Ascending aorta (tissue), 2 donors: ENCODE results near the gene TMEM9. TPM values are rescaled to one million over a fixed set of nuclear protein-coding genes. Genes with fewer than 3 reads are reported as not detected.

Experiments used
- DNase-seq, 2 donors: peaks; one replicate each; pipeline ENCODE4 v3.0.0-alpha.2; 2019; ENCODE audit warnings: low spot score in 2 of 2
- H3K27ac ChIP-seq, 2 donors: fragments of 200-600 bp; sonication (generic); one replicate each; pipeline ENCODE4 v1.5.1; 2016 to 2017; ENCODE audit warnings: mild to moderate bottlenecking in 1 of 2
- H3K27me3 ChIP-seq: fragments of 200-600 bp; sonication (generic); one replicate; pipeline ENCODE4 v1.5.1; 2017
- H3K36me3 ChIP-seq, 2 donors: fragments of 200-600 bp; sonication (generic); one replicate each; pipeline ENCODE4 v1.5.1; 2016
- H3K4me1 ChIP-seq, 2 donors: fragments of 200-600 bp; sonication (generic); one replicate each; pipeline ENCODE4 v1.5.1; 2016 to 2017; ENCODE audit warnings: mild to moderate bottlenecking in 1 of 2
- H3K4me3 ChIP-seq, 2 donors: fragments of 200-600 bp; sonication (generic); one replicate each; pipeline ENCODE4 v1.5.1; 2016 to 2017; ENCODE audit warnings: mild to moderate bottlenecking in 1 of 2
- H3K9me3 ChIP-seq, 2 donors: fragments of 200-600 bp; sonication (generic); one replicate each; pipeline ENCODE4 v1.5.1; 2016
- CTCF ChIP-seq, 3 experiments: fragments of 200-600 bp in 2 of 3; fragments of 450-650 bp in 1 of 3; sonication (generic) in 2 of 3; IDR thresholded peaks; one replicate each; pipeline ENCODE4 v1.5.1; 2016 to 2019; ENCODE audit warnings: antibody characterized with exemption in 3 of 3, mild to moderate bottlenecking in 1 of 3, moderate library complexity in 1 of 3
- intact Hi-C: fragments of 100-400 bp; cut with DNase I; formaldehyde crosslinking; loops from one replicate; pipeline ENCODE4 v1.15.1; 2023
- total RNA-seq: library from RNA; depleted of rRNA; stranded (reverse); fragments of >200 nt; gene quantifications from one replicate; pipeline ENCODE4 v1.1.0, GENCODE V29; 2016

TMEM9 gene
- total RNA-seq, 1 donor from 2014 or later, result 45.8 TPM

- Histone ChIP-seq H3K4me3 (no peak overlapping the region), H3K9me3 (no peaks in the 10 kb centered on the region), H3K4me1 (no peaks in the 10 kb centered on the region), H3K27me3 (no peaks in the 10 kb centered on the region), H3K36me3 (no peaks in the 10 kb centered on the region), H3K27ac (no peak overlapping the region)
- intact Hi-C loops, result no loop called here
- no peak for DNase-seq
- TF ChIP-seq CTCF (IDR thresholded peaks at IDR 0.05), result no peak
Observed at GRCh38 chr1:201100169-201100930, 53.9 kb downstream of the TMEM9 start.

- no peaks in the 10 kb centered on the region for H3K27me3 ChIP-seq
- no peaks in the 10 kb centered on the region for H3K9me3 ChIP-seq
- no peak overlapping the region for H3K27ac ChIP-seq
- no peak for DNase-seq
- no peaks in the 10 kb centered on the region for H3K4me1 ChIP-seq
- no peak overlapping the region for H3K4me3 ChIP-seq
- intact Hi-C loops, result no loop called here
- no peak for TF ChIP-seq CTCF (IDR thresholded peaks at IDR 0.05)
- no peaks in the 10 kb centered on the region for H3K36me3 ChIP-seq
Observed at GRCh38 chr1:201098992-201099677, 55.1 kb downstream of the TMEM9 start.

- no peaks in the 10 kb centered on the region for H3K27me3 ChIP-seq
- no peak for TF ChIP-seq CTCF (IDR thresholded peaks at IDR 0.05)
- H3K9me3 ChIP-seq, result no peaks in the 10 kb centered on the region
- no peak overlapping the region for H3K27ac ChIP-seq
- H3K4me1 ChIP-seq, result no peaks in the 10 kb centered on the region
- DNase-seq, result no peak
- no peaks in the 10 kb centered on the region for H3K36me3 ChIP-seq
- intact Hi-C loops, result no loop called here
- no peak overlapping the region for H3K4me3 ChIP-seq
Observed at GRCh38 chr1:201096977-201097856, 57.1 kb downstream of the TMEM9 start.

GRCh38 chr1:201096041-201096461 is 58.2 kb downstream of the TMEM9 start:
- H3K27me3 ChIP-seq, result no peaks in the 10 kb centered on the region
- H3K36me3 ChIP-seq, result no peaks in the 10 kb centered on the region
- H3K9me3 ChIP-seq, result no peaks in the 10 kb centered on the region
- no peaks in the 10 kb centered on the region for H3K4me1 ChIP-seq
- no peak overlapping the region for H3K27ac ChIP-seq
- no peak overlapping the region for H3K4me3 ChIP-seq
- intact Hi-C loops, result no loop called here
- no peak for TF ChIP-seq CTCF (IDR thresholded peaks at IDR 0.05)
- DNase-seq, result no peak

- Histone ChIP-seq H3K4me3 (no peak overlapping the region), H3K27ac (no peak overlapping the region), H3K27me3 (no peaks in the 10 kb centered on the region), H3K4me1 (no peaks in the 10 kb centered on the region), H3K9me3 (no peaks in the 10 kb centered on the region), H3K36me3 (no peaks in the 10 kb centered on the region)
- intact Hi-C loops, result no loop called here
- no peak for DNase-seq
- TF ChIP-seq CTCF (IDR thresholded peaks at IDR 0.05), result no peak
Observed at GRCh38 chr1:201095581-201095980, 58.7 kb downstream of the TMEM9 start.
